ENCODE results near the gene EPHB1.

The EPHB1 gene

DNA sequence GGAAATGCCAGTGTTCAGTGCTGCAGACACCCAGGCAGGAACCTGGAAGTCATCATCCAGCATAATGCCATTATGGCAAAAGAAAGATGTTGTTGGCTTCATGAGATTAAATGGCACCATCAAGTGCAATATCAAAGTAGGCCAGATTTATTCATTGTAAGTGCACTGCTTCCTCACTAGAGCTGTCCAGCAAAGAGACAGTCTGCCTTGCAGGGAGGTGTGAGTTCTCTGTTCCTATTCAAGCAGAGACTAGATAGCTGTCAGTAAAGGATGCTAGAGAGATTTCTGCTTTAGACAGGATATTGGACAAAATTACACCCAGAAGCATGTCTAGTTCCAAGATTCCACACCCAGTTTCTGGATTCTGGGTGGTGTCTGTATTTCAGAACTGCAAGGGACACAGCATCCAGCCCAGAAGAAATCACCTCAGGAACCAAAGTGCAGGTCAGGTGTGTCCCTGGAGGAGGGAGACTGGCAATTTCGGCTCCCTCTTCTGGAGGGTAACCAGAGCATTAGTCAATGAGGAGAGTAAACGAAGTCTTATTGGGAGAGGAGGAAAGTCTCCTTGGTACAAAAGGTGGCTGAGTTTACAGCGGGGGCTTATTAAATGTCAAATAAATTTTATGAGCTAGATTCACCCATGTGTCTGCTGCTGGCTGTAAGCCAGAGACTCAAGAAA lies 377.3 kb downstream of the EPHB1 start:
- no peak for DNase-seq
- TF ChIP-seq CTCF (IDR thresholded peaks at IDR 0.05; ENCODE audit: low read depth, low read length, missing control alignments) = no peak
- Histone ChIP-seq H3K4me3 (ENCODE audit: low read depth, low read length) (no peak overlapping the region), H3K27me3 (replicated peaks) (no peaks in the 10 kb centered on the region), H3K27ac (no peak overlapping the region), H3K36me3 (replicated peaks) (no peaks in the 10 kb centered on the region)
- in situ Hi-C loops (cut with HindIII; ENCODE audit: low pct_ligation_motif_present, low sequenced_read_pairs) = no loop called here

DNA sequence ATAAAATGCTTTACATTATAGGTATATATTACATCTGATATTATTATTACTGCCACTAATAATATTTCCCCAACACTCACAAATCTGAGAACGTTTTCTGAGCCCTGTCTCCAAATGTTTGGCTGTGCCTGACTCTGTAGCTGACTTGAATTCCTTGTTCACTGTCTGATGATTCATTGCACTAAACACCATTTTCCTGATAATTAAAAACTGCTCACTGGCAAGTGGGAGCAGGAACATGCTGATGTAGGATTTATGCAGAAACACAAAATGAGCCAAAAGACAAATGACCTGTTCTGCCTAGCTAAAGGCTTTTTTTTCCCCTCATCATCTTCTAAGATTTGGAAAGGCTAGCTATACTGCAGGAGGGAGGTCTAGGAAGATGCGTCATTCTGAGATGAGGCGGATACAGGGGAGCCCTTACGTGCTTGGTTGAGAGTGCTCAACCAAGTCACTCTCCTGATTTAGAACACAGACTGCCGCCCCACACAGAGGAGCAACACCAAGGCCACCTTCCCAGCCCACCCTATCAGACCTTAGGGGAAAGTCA lies 380.7 kb downstream of the EPHB1 start:
- no peak for DNase-seq
- H3K27ac ChIP-seq = no peak overlapping the region
- H3K36me3 ChIP-seq (replicated peaks) = no peaks in the 10 kb centered on the region
- no peak for TF ChIP-seq CTCF (IDR thresholded peaks at IDR 0.05; ENCODE audit: low read depth, low read length, missing control alignments)
- H3K4me3 ChIP-seq (ENCODE audit: low read depth, low read length) = no peak overlapping the region
- no peaks in the 10 kb centered on the region for H3K27me3 ChIP-seq (replicated peaks)
- in situ Hi-C loops (cut with HindIII; ENCODE audit: low pct_ligation_motif_present, low sequenced_read_pairs) = no loop called here

DNA sequence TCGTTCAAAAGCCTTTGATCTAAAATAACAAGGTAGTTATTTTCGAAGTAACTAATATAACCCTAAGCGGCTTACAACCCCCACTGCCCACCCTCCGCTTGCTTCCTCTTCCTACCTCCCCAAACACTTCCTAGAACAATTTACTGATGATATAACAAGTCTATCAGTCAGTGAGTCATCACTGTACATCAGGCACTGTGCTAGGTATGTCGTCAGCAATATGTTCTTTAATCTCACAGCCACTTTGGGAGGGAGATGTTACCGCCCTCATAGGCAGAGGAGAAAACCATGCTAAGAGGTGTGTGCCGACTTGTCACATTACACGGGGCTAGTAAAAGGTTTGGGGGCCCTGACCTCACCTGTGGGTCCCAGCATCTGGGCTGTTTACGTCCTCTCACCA lies 381.8 kb downstream of the EPHB1 start:
- no peak for TF ChIP-seq CTCF (IDR thresholded peaks at IDR 0.05; ENCODE audit: low read depth, low read length, missing control alignments)
- no peak overlapping the region for H3K4me3 ChIP-seq (ENCODE audit: low read depth, low read length)
- in situ Hi-C loops (cut with HindIII; ENCODE audit: low pct_ligation_motif_present, low sequenced_read_pairs) = no loop called here
- H3K27me3 ChIP-seq (replicated peaks) = no peaks in the 10 kb centered on the region
- no peaks in the 10 kb centered on the region for H3K36me3 ChIP-seq (replicated peaks)
- H3K27ac ChIP-seq = no peak overlapping the region
- no peak for DNase-seq

- in situ Hi-C loops (cut with HindIII; ENCODE audit: low pct_ligation_motif_present, low sequenced_read_pairs) = no loop called here
- no peaks in the 10 kb centered on the region for H3K36me3 ChIP-seq (replicated peaks)
- TF ChIP-seq CTCF (IDR thresholded peaks at IDR 0.05; ENCODE audit: low read depth, low read length, missing control alignments) = no peak
- no peak overlapping the region for H3K27ac ChIP-seq
- no peaks in the 10 kb centered on the region for H3K27me3 ChIP-seq (replicated peaks)
- DNase-seq = no peak
- no peak overlapping the region for H3K4me3 ChIP-seq (ENCODE audit: low read depth, low read length)
Observed at GRCh38 chr3:135178566-135178965, 383.5 kb downstream of the EPHB1 start.

GRCh38 chr3:135181408-135181807 lies 386.3 kb downstream of the EPHB1 start:
- in situ Hi-C loops (cut with HindIII; ENCODE audit: low pct_ligation_motif_present, low sequenced_read_pairs) = no loop called here

More at GRCh38 chr3:135181408-135181807, 386.3 kb downstream of the EPHB1 start:
- Histone ChIP-seq H3K27me3 (replicated peaks) (no peaks in the 10 kb centered on the region), H3K4me3 (ENCODE audit: low read depth, low read length) (no peak overlapping the region), H3K27ac (no peak overlapping the region), H3K36me3 (replicated peaks) (no peaks in the 10 kb centered on the region)
- TF ChIP-seq CTCF (IDR thresholded peaks at IDR 0.05; ENCODE audit: low read depth, low read length, missing control alignments) = no peak
- no peak for DNase-seq

Data from brain microvascular endothelial cell (primary cell).